Suprapubic skin (tissue), 4 donors: Measurements from ENCODE around the gene MKKS. TPM values are rescaled to one million over a fixed set of nuclear protein-coding genes. Genes with fewer than 3 reads are reported as not detected.
"Not testable (repeated sequence)": the region's sequence is repeated elsewhere in the genome, so short reads cannot be mapped to it uniquely, and the experiment has no call there.

Experiments used
- DNase-seq, 2 donors: peaks; one replicate each; pipeline ENCODE4 v3.0.0-alpha.2; 2019; ENCODE audit warnings: low spot score in 2 of 2
- H3K27ac ChIP-seq: fragments of 200-600 bp; sonication (generic); one replicate; pipeline ENCODE4 v1.5.1; 2019
- H3K27me3 ChIP-seq: fragments of 200-600 bp; sonication (generic); one replicate; pipeline ENCODE4 v1.5.1; 2019
- H3K36me3 ChIP-seq: fragments of 200-600 bp; sonication (generic); one replicate; pipeline ENCODE4 v1.5.1; 2019
- H3K4me1 ChIP-seq: fragments of 200-600 bp; sonication (generic); one replicate; pipeline ENCODE4 v1.5.1; 2019
- H3K4me3 ChIP-seq: fragments of 200-600 bp; sonication (generic); one replicate; pipeline ENCODE4 v1.5.1; 2019; ENCODE audit warnings: mild to moderate bottlenecking
- H3K9me3 ChIP-seq: fragments of 200-600 bp; sonication (generic); one replicate; pipeline ENCODE4 v1.5.1; 2019
- CTCF ChIP-seq, 2 donors: fragments of 200-600 bp in 1 of 2; fragments of 450-650 bp in 1 of 2; sonication (generic) in 1 of 2; IDR thresholded peaks; one replicate each; pipeline ENCODE4 v1.5.1; 2016 to 2019; ENCODE audit warnings: antibody characterized with exemption in 2 of 2, mild to moderate bottlenecking in 1 of 2, moderate library complexity in 1 of 2
- EP300 ChIP-seq: sonication (generic); formaldehyde crosslinking; IDR thresholded peaks from one replicate; pipeline ENCODE4 v1.6.1; 2017; ENCODE audit warnings: antibody characterized with exemption
- POLR2A ChIP-seq, 2 donors: fragments of 450-650 bp; IDR thresholded peaks; one replicate each; pipeline ENCODE4 v1.6.1; 2017; ENCODE audit warnings: antibody characterized with exemption in 2 of 2, mild to moderate bottlenecking in 2 of 2, moderate library complexity in 2 of 2
- POLR2AphosphoS5 ChIP-seq, 3 donors: sonication (generic); formaldehyde crosslinking; IDR thresholded peaks; one replicate each; pipeline ENCODE4 v1.6.1; 2017; ENCODE audit warnings: antibody characterized with exemption in 3 of 3
- WGBS: methylation state at CpG from one replicate; pipeline ENCODE4 v1.1.5; 2018; 5-methylcytosine and 5-hydroxymethylcytosine counted together
- total RNA-seq, 4 donors: library from RNA; depleted of rRNA; stranded (reverse); fragments of >200 nt; gene quantifications; one replicate each; pipeline ENCODE4 v1.1.0, GENCODE V29; 2016

MKKS gene
- total RNA-seq, 4 donors from 2014 or later: 8.7 to 11.2 (median 9.6) TPM

- peaks cover 31% of the 10 kb centered on the region for H3K4me1 ChIP-seq
- no peak overlapping the region for H3K27ac ChIP-seq
- no peaks in the 10 kb centered on the region for H3K36me3 ChIP-seq
- no peaks in the 10 kb centered on the region for H3K9me3 ChIP-seq
- no peaks in the 10 kb centered on the region for H3K27me3 ChIP-seq
- no peak for TF ChIP-seq POLR2A (IDR thresholded peaks at IDR 0.05)
- no peak for TF ChIP-seq EP300
- no peak for TF ChIP-seq POLR2AphosphoS5 (IDR thresholded peaks at IDR 0.05)
- no peak for TF ChIP-seq CTCF (IDR thresholded peaks at IDR 0.05)
- DNase-seq: no peak
- 92% methylated on average over 5 of the region's 5 CpGs for WGBS
- H3K4me3 ChIP-seq: no peak overlapping the region
These were observed 4.5 kb downstream of the MKKS start for GRCh38 chr20:10429443-10429981.

GRCh38 chr20:10428008-10428407, 6.0 kb downstream of the MKKS start:
- Histone ChIP-seq H3K27me3 (no peaks in the 10 kb centered on the region), H3K27ac (no peak overlapping the region), H3K4me1 (peaks cover 25% of the 10 kb centered on the region), H3K36me3 (no peaks in the 10 kb centered on the region), H3K4me3 (no peak overlapping the region), H3K9me3 (no peaks in the 10 kb centered on the region)
- no peak for DNase-seq
- TF ChIP-seq POLR2A (IDR thresholded peaks at IDR 0.05) (no peak), EP300 (no peak), CTCF (IDR thresholded peaks at IDR 0.05) (no peak), POLR2AphosphoS5 (IDR thresholded peaks at IDR 0.05) (no peak)

- 31% methylated on average over 3 of the region's 3 CpGs for WGBS
- Histone ChIP-seq H3K4me1 (peaks cover 18% of the 10 kb centered on the region), H3K27me3 (no peaks in the 10 kb centered on the region), H3K36me3 (no peaks in the 10 kb centered on the region), H3K27ac (no peak overlapping the region), H3K9me3 (no peaks in the 10 kb centered on the region), H3K4me3 (no peak overlapping the region)
- DNase-seq: no peak
- TF ChIP-seq POLR2AphosphoS5 (IDR thresholded peaks at IDR 0.05): no peak
- TF ChIP-seq CTCF (IDR thresholded peaks at IDR 0.05): peak; percentile 23 to 66
These were observed 6.8 kb downstream of the MKKS start for GRCh38 chr20:10427060-10427692.

- H3K4me1 ChIP-seq: no peaks in the 10 kb centered on the region
- 87% methylated on average over 2 of the region's 2 CpGs for WGBS
- no peak overlapping the region for H3K27ac ChIP-seq
- TF ChIP-seq POLR2A (IDR thresholded peaks at IDR 0.05) (no peak), CTCF (IDR thresholded peaks at IDR 0.05) (no peak), POLR2AphosphoS5 (IDR thresholded peaks at IDR 0.05) (no peak), EP300 (no peak)
- no peak for DNase-seq
- H3K27me3 ChIP-seq: no peaks in the 10 kb centered on the region
- H3K4me3 ChIP-seq: no peak overlapping the region
- no peaks in the 10 kb centered on the region for H3K9me3 ChIP-seq
- H3K36me3 ChIP-seq: peaks cover 4% of the 10 kb centered on the region
These were observed 10.3 kb downstream of the MKKS start for GRCh38 chr20:10423735-10424134.

GRCh38 chr20:10419550-10420133, 14.4 kb downstream of the MKKS start:
- 83% methylated on average over 5 of the region's 5 CpGs for WGBS
- Histone ChIP-seq H3K9me3 (no peaks in the 10 kb centered on the region), H3K36me3 (peaks cover 4% of the 10 kb centered on the region), H3K27ac (no peak overlapping the region), H3K4me3 (no peak overlapping the region), H3K27me3 (no peaks in the 10 kb centered on the region), H3K4me1 (peaks cover 7% of the 10 kb centered on the region)
- TF ChIP-seq EP300: no peak
- TF ChIP-seq POLR2A (IDR thresholded peaks at IDR 0.05): no peak
- TF ChIP-seq CTCF (IDR thresholded peaks at IDR 0.05): no peak
- no peak for TF ChIP-seq POLR2AphosphoS5 (IDR thresholded peaks at IDR 0.05)
- no peak for DNase-seq

- not testable (repeated sequence) for DNase-seq, H3K4me3 ChIP-seq, H3K27ac ChIP-seq, H3K4me1 ChIP-seq, H3K27me3 ChIP-seq, H3K9me3 ChIP-seq
- 100% methylated on average over 2 of the region's 2 CpGs for WGBS
- H3K36me3 ChIP-seq: peaks cover 12% of the 10 kb centered on the region
These were observed 16.8 kb downstream of the MKKS start for GRCh38 chr20:10417218-10417617.
